Gastrocnemius medialis (tissue), 4 donors: ENCODE measurements around the gene CLEC4G. TPM values are rescaled to one million over a fixed set of nuclear protein-coding genes. Genes with fewer than 3 reads are reported as not detected.

Experiments
- ATAC-seq, 2 donors: fragments of 150-250 bp; one replicate each; pipeline ENCODE4 v1.9.1; 2016
- DNase-seq, 2 donors: peaks; one replicate each; pipeline ENCODE4 v3.0.0-alpha.2; 2019
- H3K27ac ChIP-seq, 4 donors: fragments of 200-600 bp; sonication (generic); 1 replicate in 1 of 4; 2 replicates in 3 of 4; pipeline ENCODE4 v1.5.1; 2016 to 2018; ENCODE audit warnings: mild to moderate bottlenecking in 2 of 4, moderate library complexity in 1 of 4
- H3K27me3 ChIP-seq, 3 donors: fragments of 200-600 bp; sonication (generic) in 2 of 3; 1 replicate in 1 of 3; 2 replicates in 2 of 3; pipeline versions ENCODE4 v1.5.1 to v1.6.0; 2016 to 2019; ENCODE audit warnings: mild to moderate bottlenecking in 1 of 3, moderate library complexity in 1 of 3
- H3K36me3 ChIP-seq, 2 donors: fragments of 200-600 bp; sonication (generic) in 1 of 2; one replicate each; pipeline ENCODE4 v1.5.1; 2017 to 2018
- H3K4me1 ChIP-seq, 2 donors: fragments of 200-600 bp; sonication (generic) in 1 of 2; one replicate each; pipeline ENCODE4 v1.5.1; 2016 to 2017; ENCODE audit warnings: mild to moderate bottlenecking in 2 of 2
- H3K4me3 ChIP-seq, 4 donors: fragments of 200-600 bp; sonication (generic) in 3 of 4; 1 replicate in 1 of 4; 2 replicates in 3 of 4; pipeline ENCODE4 v1.5.1; 2016 to 2019; ENCODE audit warnings: mild to moderate bottlenecking in 2 of 4
- H3K9me3 ChIP-seq, 3 donors: fragments of 200-600 bp; sonication (generic) in 2 of 3; 1 replicate in 1 of 3; 2 replicates in 2 of 3; pipeline ENCODE4 v1.5.1; 2016 to 2019
- CTCF ChIP-seq, 5 experiments: fragments of 450-650 bp in 3 of 5; fragments of 200-600 bp in 2 of 5; sonication (generic) in 2 of 5; IDR thresholded peaks in 4 of 5; conservative IDR thresholded peaks in 1 of 5; 1 replicate in 4 of 5; 2 replicates in 1 of 5; pipeline ENCODE4 v1.5.1; 2016 to 2019; ENCODE audit warnings: antibody characterized with exemption in 5 of 5, mild to moderate bottlenecking in 3 of 5, moderate library complexity in 3 of 5
- POLR2A ChIP-seq, 2 donors: fragments of 450-650 bp; IDR thresholded peaks; one replicate each; pipeline ENCODE4 v1.6.1; 2017; ENCODE audit warnings: antibody characterized with exemption in 2 of 2, mild to moderate bottlenecking in 2 of 2, moderate library complexity in 2 of 2
- in situ Hi-C, 4 donors: fragments of 200-750 bp; cut with MboI; loops; one replicate each; pipeline versions ENCODE4 v1.15.0 to v1.8.0; 2017; ENCODE audit warnings: low sequenced_read_pairs in 4 of 4
- intact Hi-C: fragments of 100-400 bp; cut with DNase I; formaldehyde crosslinking; loops from one replicate; pipeline ENCODE4 v1.15.1; 2023; ENCODE audit warnings: low total_unique reads
- total RNA-seq, 4 donors: library from RNA; depleted of rRNA; stranded (reverse); fragments of >200 nt; gene quantifications; one replicate each; pipeline versions ENCODE4 v1.1.0 to v1.2.3, GENCODE V29; 2016

The CLEC4G gene
- total RNA-seq, 4 donors from 2014 or later: 0.86 TPM; not detected in 3

- no peaks in the 10 kb centered on the region for H3K36me3 ChIP-seq
- no peak overlapping the region for H3K27ac ChIP-seq
- ATAC-seq (no peak), DNase-seq (no peak)
- peaks cover 0 to 2% (median 0%) of the 10 kb centered on the region in 3 donors for H3K27me3 ChIP-seq
- TF ChIP-seq POLR2A (IDR thresholded peaks at IDR 0.05): no peak
- no peak for TF ChIP-seq CTCF (IDR thresholded peaks at IDR 0.05 in 4 of 5, conservative IDR thresholded peaks at IDR 0.05 in 1 of 5)
- no peak overlapping the region for H3K4me3 ChIP-seq
- no peaks in the 10 kb centered on the region for H3K9me3 ChIP-seq
- in situ Hi-C loops: no loop called here
- intact Hi-C loops: no loop called here
- H3K4me1 ChIP-seq: no peaks in the 10 kb centered on the region
Observed at GRCh38 chr19:7739801-7740681, 8.1 kb upstream of the CLEC4G start.

- DNase-seq: no peak
- Histone ChIP-seq H3K27me3 (peaks cover 0 to 2% (median 0%) of the 10 kb centered on the region in 3 donors), H3K36me3 (no peaks in the 10 kb centered on the region), H3K4me3 (no peak overlapping the region), H3K4me1 (no peaks in the 10 kb centered on the region), H3K27ac (no peak overlapping the region), H3K9me3 (no peaks in the 10 kb centered on the region)
- ATAC-seq: no peak
- in situ Hi-C loops: no loop called here
- TF ChIP-seq POLR2A (IDR thresholded peaks at IDR 0.05): no peak
- TF ChIP-seq CTCF (IDR thresholded peaks at IDR 0.05 in 4 of 5, conservative IDR thresholded peaks at IDR 0.05 in 1 of 5): no peak
- intact Hi-C loops: no loop called here
Observed at GRCh38 chr19:7739211-7739755, 7.4 kb upstream of the CLEC4G start.

- no peak overlapping the region for H3K4me3 ChIP-seq
- no peaks in the 10 kb centered on the region for H3K36me3 ChIP-seq
- intact Hi-C loops (no loop called here), in situ Hi-C loops (no loop called here)
- H3K27me3 ChIP-seq: peaks cover 0 to 2% (median 0%) of the 10 kb centered on the region in 3 donors
- TF ChIP-seq CTCF (IDR thresholded peaks at IDR 0.05 in 4 of 5, conservative IDR thresholded peaks at IDR 0.05 in 1 of 5) (no peak), POLR2A (IDR thresholded peaks at IDR 0.05) (no peak)
- no peaks in the 10 kb centered on the region for H3K9me3 ChIP-seq
- no peaks in the 10 kb centered on the region for H3K4me1 ChIP-seq
- DNase-seq (no peak), ATAC-seq (no peak)
- no peak overlapping the region for H3K27ac ChIP-seq
Observed at GRCh38 chr19:7738023-7738422, 6.1 kb upstream of the CLEC4G start.

GRCh38 chr19:7737215-7737614 lies 5.3 kb upstream of the CLEC4G start:
- Histone ChIP-seq H3K4me3 (no peak overlapping the region), H3K4me1 (no peaks in the 10 kb centered on the region), H3K36me3 (no peaks in the 10 kb centered on the region), H3K9me3 (no peaks in the 10 kb centered on the region), H3K27ac (no peak overlapping the region), H3K27me3 (peaks cover 0 to 2% (median 2%) of the 10 kb centered on the region in 3 donors)
- DNase-seq (no peak), ATAC-seq (no peak)
- intact Hi-C loops: no loop called here
- no peak for TF ChIP-seq POLR2A (IDR thresholded peaks at IDR 0.05)
- TF ChIP-seq CTCF (IDR thresholded peaks at IDR 0.05 in 4 of 5, conservative IDR thresholded peaks at IDR 0.05 in 1 of 5): no peak
- in situ Hi-C loops: no loop called here
